GM23338 (cell line): ENCODE data around the gene GRIN2A.

Experiments
- CREB1 ChIP-seq: fragments of 250-450 bp; sonication (Bioruptor Pico); IDR thresholded peaks from 2 replicates; pipeline ENCODE4 v1.5.0; 2020; ENCODE audit warnings: low read depth, mild to moderate bottlenecking, moderate library complexity
- CTCF ChIP-seq, 2 experiments: fragments of 200-600 bp in 1 of 2; sonication (generic) in 1 of 2; conservative IDR thresholded peaks; 2 replicates each; pipeline versions ENCODE4 v1.5.1 to v1.6.1; 2016 to 2017; ENCODE audit warnings: antibody characterized with exemption in 2 of 2, low read depth in 2 of 2, mild to moderate bottlenecking in 2 of 2, moderate library complexity in 1 of 2
- ETS1 ChIP-seq: IDR thresholded peaks from 2 replicates; pipeline ENCODE4 v1.6.1; 2016; ENCODE audit warnings: antibody characterized with exemption
- EZH2 ChIP-seq: fragments of 200-600 bp; sonication (generic); IDR thresholded peaks from one replicate; pipeline ENCODE4 v1.8.0; 2017; ENCODE audit warnings: antibody characterized with exemption, mild to moderate bottlenecking, low read depth; ENCODE audit not compliant: unreplicated experiment
- EZH2phosphoT487 ChIP-seq: fragments of 200-600 bp; sonication (generic); IDR thresholded peaks from one replicate; pipeline ENCODE4 v1.8.1; 2018; ENCODE audit warnings: antibody characterized with exemption; ENCODE audit not compliant: unreplicated experiment
- JUNB ChIP-seq: IDR thresholded peaks from one replicate; pipeline ENCODE4 v1.6.1; 2016; ENCODE audit warnings: antibody characterized with exemption; ENCODE audit not compliant: unreplicated experiment
- POLR2AphosphoS5 ChIP-seq: IDR thresholded peaks from 2 replicates; pipeline ENCODE4 v1.6.1; 2016; ENCODE audit warnings: antibody characterized with exemption, low read depth
- STAT1 ChIP-seq: IDR thresholded peaks from one replicate; pipeline ENCODE4 v1.6.1; 2016; ENCODE audit warnings: antibody characterized with exemption; ENCODE audit not compliant: unreplicated experiment
- ZNF331 ChIP-seq: fragments of 250-450 bp; sonication (Bioruptor Pico); IDR thresholded peaks from 2 replicates; pipeline ENCODE4 v1.5.0; 2020; ENCODE audit warnings: low read depth, mild to moderate bottlenecking, moderate library complexity
- TF ChIP-seq, protein P1 (sequence below): IDR thresholded peaks from one replicate; pipeline ENCODE4 v1.6.1; 2018; ENCODE audit warnings: antibody characterized with exemption; ENCODE audit not compliant: unreplicated experiment

- no peak for TF ChIP-seq STAT1
- TF ChIP-seq CREB1 (CRISPR knock-in tag), result no peak
- TF ChIP-seq CTCF (conservative IDR thresholded peaks at IDR 0.05; ENCODE audit: low read depth in 2 of 2), result no peak
- TF ChIP-seq JUNB, result no peak
- TF ChIP-seq, protein P1, sequence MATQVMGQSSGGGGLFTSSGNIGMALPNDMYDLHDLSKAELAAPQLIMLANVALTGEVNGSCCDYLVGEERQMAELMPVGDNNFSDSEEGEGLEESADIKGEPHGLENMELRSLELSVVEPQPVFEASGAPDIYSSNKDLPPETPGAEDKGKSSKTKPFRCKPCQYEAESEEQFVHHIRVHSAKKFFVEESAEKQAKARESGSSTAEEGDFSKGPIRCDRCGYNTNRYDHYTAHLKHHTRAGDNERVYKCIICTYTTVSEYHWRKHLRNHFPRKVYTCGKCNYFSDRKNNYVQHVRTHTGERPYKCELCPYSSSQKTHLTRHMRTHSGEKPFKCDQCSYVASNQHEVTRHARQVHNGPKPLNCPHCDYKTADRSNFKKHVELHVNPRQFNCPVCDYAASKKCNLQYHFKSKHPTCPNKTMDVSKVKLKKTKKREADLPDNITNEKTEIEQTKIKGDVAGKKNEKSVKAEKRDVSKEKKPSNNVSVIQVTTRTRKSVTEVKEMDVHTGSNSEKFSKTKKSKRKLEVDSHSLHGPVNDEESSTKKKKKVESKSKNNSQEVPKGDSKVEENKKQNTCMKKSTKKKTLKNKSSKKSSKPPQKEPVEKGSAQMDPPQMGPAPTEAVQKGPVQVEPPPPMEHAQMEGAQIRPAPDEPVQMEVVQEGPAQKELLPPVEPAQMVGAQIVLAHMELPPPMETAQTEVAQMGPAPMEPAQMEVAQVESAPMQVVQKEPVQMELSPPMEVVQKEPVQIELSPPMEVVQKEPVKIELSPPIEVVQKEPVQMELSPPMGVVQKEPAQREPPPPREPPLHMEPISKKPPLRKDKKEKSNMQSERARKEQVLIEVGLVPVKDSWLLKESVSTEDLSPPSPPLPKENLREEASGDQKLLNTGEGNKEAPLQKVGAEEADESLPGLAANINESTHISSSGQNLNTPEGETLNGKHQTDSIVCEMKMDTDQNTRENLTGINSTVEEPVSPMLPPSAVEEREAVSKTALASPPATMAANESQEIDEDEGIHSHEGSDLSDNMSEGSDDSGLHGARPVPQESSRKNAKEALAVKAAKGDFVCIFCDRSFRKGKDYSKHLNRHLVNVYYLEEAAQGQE, result no peak
- no peak for TF ChIP-seq POLR2AphosphoS5
- TF ChIP-seq EZH2, result no peak
- TF ChIP-seq ZNF331 (CRISPR knock-in tag), result no peak
- no peak for TF ChIP-seq EZH2phosphoT487
- no peak for TF ChIP-seq ETS1
Measured at GRCh38 chr16:10103118-10103517, 79.1 kb downstream of the GRIN2A start.
